ENCODE data around the gene TAF11. TPM values are rescaled to one million over a fixed set of nuclear protein-coding genes. Genes with fewer than 3 reads are reported as not detected.

The TAF11 gene
- polyA plus RNA-seq, 1 experiment = 35.4 TPM

- no peaks in the 10 kb centered on the region for H3K9me3 ChIP-seq (ENCODE audit: control insufficient read depth, insufficient read depth, low read length)
- H3K4me3 ChIP-seq (ENCODE audit: low read depth, low read length) = no peak overlapping the region
- ChIA-PET CTCF (no interaction called here), POLR2A (no interaction called here)
- DNase-seq (ENCODE audit: low read depth, low spot score) = no peak
- no peaks in the 10 kb centered on the region for H3K27me3 ChIP-seq (ENCODE audit: control insufficient read depth, insufficient read depth, low read length)
- no peak overlapping the region for H3K27ac ChIP-seq (ENCODE audit: low read depth, low read length)
- TF ChIP-seq CTCF (IDR thresholded peaks at IDR 0.05; ENCODE audit: low read depth, low read length) = no peak
These were observed 11.4 kb downstream of the TAF11 start for GRCh38 chr6:34876472-34876871.

GRCh38 chr6:34875292-34876213 is 12.3 kb downstream of the TAF11 start:
- DNase-seq (ENCODE audit: low read depth, low spot score) = no peak
- H3K27ac ChIP-seq (ENCODE audit: low read depth, low read length) = no peak overlapping the region
- no peak overlapping the region for H3K4me3 ChIP-seq (ENCODE audit: low read depth, low read length)
- TF ChIP-seq CTCF (IDR thresholded peaks at IDR 0.05; ENCODE audit: low read depth, low read length) = no peak
- no peaks in the 10 kb centered on the region for H3K27me3 ChIP-seq (ENCODE audit: control insufficient read depth, insufficient read depth, low read length)
- no peaks in the 10 kb centered on the region for H3K9me3 ChIP-seq (ENCODE audit: control insufficient read depth, insufficient read depth, low read length)
- ChIA-PET POLR2A (interaction anchor here (0.5 kb wide), 1 partner anchor 116 kb away, joined by 7 read pairs; no protein-coding TSS in a partner anchor), CTCF (no interaction called here)

- TF ChIP-seq CTCF (IDR thresholded peaks at IDR 0.05; ENCODE audit: low read depth, low read length) = no peak
- no peak for DNase-seq (ENCODE audit: low read depth, low spot score)
- ChIA-PET POLR2A (no interaction called here), CTCF (no interaction called here)
- Histone ChIP-seq H3K4me3 (ENCODE audit: low read depth, low read length) (no peak overlapping the region), H3K27ac (ENCODE audit: low read depth, low read length) (no peak overlapping the region), H3K9me3 (ENCODE audit: control insufficient read depth, insufficient read depth, low read length) (no peaks in the 10 kb centered on the region), H3K27me3 (ENCODE audit: control insufficient read depth, insufficient read depth, low read length) (no peaks in the 10 kb centered on the region)
These were observed 15.5 kb downstream of the TAF11 start for GRCh38 chr6:34872332-34872731.

GRCh38 chr6:34871853-34872252 is 16.0 kb downstream of the TAF11 start:
- TF ChIP-seq CTCF (IDR thresholded peaks at IDR 0.05; ENCODE audit: low read depth, low read length) = no peak
- DNase-seq (ENCODE audit: low read depth, low spot score) = no peak
- Histone ChIP-seq H3K9me3 (ENCODE audit: control insufficient read depth, insufficient read depth, low read length) (no peaks in the 10 kb centered on the region), H3K27me3 (ENCODE audit: control insufficient read depth, insufficient read depth, low read length) (no peaks in the 10 kb centered on the region), H3K4me3 (ENCODE audit: low read depth, low read length) (no peak overlapping the region), H3K27ac (ENCODE audit: low read depth, low read length) (no peak overlapping the region)
- CTCF ChIA-PET = no interaction called here
- POLR2A ChIA-PET = no interaction called here

- no peaks in the 10 kb centered on the region for H3K9me3 ChIP-seq (ENCODE audit: control insufficient read depth, insufficient read depth, low read length)
- no peak for TF ChIP-seq CTCF (IDR thresholded peaks at IDR 0.05; ENCODE audit: low read depth, low read length)
- no peak overlapping the region for H3K27ac ChIP-seq (ENCODE audit: low read depth, low read length)
- POLR2A ChIA-PET = interaction anchor here (0.6 kb wide), 1 partner anchor 1615 kb away, joined by 7 read pairs; no protein-coding TSS in a partner anchor
- DNase-seq (ENCODE audit: low read depth, low spot score) = no peak
- no peaks in the 10 kb centered on the region for H3K27me3 ChIP-seq (ENCODE audit: control insufficient read depth, insufficient read depth, low read length)
- H3K4me3 ChIP-seq (ENCODE audit: low read depth, low read length) = no peak overlapping the region
- CTCF ChIA-PET = interaction anchor here (0.6 kb wide), 1 partner anchor 272 kb away, joined by 4 read pairs; no protein-coding TSS in a partner anchor
These were observed 20.4 kb downstream of the TAF11 start for GRCh38 chr6:34867484-34867883.

All from AG04450 (cell line).